ENCODE measurements around the gene ZNF576.
"Not testable (repeated sequence)": the region's sequence is repeated elsewhere in the genome, so short reads cannot be mapped to it uniquely, and the experiment has no call there.

The ZNF576 gene

DNA sequence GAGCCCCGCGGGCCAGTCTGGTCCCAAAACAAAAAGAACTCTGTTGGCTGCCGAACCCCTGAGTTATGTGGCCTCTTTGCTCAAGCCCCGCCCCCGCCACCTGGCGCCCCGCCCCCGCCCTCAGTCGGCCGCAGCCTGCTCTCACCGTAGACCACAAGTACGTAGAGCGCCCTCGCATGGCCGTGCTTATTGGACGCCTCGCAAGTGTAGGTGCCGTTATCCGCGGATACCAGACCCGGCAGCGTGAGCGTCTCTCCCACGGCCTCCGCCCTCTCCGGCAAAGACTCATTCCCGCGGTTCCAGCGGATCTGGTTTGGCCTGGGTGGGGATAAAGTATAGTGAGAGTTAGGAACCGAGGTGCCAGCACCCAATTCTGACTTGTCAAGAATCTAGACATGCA, 28.5 kb downstream of the ZNF576 start:
- Histone ChIP-seq H3K9ac (ENCODE audit: low read depth in 1 of 2, low read length in 2 of 2) (no peak overlapping the region), H3K9me3 (ENCODE audit: control insufficient read depth in 2 of 2, low read length in 2 of 2) (no peaks in the 10 kb centered on the region), H3K4me3 (ENCODE audit: low read length in 2 of 2) (no peak overlapping the region), H3K27ac (ENCODE audit: low read depth in 2 of 2, low read length in 2 of 2) (no peak overlapping the region), H3K36me3 (ENCODE audit: control insufficient read depth in 2 of 2, insufficient read depth in 2 of 2, low read length in 2 of 2) (no peaks in the 10 kb centered on the region), H3K27me3 (ENCODE audit: control insufficient read depth in 2 of 2, insufficient read depth in 2 of 2, low read length in 2 of 2) (no peaks in the 10 kb centered on the region), H3K4me1 (ENCODE audit: control insufficient read depth in 2 of 2, insufficient read depth in 2 of 2, low read length in 2 of 2) (peaks cover 3 to 5% of the 10 kb centered on the region in 2 donors)

DNA sequence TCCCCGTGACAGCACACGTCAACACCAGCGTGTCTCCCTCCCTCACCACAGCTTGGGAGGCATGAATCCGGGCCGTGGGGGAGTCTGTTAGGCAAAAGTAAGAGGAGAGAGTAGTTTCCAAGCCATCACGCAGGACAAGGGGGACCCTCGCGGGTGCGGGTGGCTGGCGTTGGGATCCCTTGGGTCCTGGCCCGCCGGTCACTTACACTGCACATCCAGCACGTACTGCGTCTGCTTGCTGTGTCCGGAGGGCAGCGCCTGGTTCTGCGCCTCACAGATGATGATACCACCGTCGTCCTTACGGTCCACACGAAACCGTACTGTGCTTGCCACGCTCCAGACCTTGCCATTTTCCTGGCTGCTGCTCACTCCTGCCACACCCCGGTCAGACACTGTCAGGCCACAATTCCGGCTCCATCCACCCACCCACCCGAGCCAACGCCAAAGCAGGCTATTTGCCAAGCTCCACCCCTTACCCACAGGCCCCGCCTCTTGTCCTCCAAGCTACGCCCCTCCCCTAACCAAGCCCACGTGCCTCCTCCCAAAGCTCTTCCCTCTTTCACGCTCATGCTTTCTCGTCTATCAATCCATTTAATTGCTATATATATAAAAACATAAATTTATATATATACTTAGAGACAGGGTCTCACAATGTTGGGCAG, 29.7 kb downstream of the ZNF576 start:
- H3K4me3 ChIP-seq (ENCODE audit: low read length in 2 of 2): no peak overlapping the region
- H3K9ac ChIP-seq (ENCODE audit: low read depth in 1 of 2, low read length in 2 of 2): no peak overlapping the region
- H3K4me1 ChIP-seq (ENCODE audit: control insufficient read depth in 2 of 2, insufficient read depth in 2 of 2, low read length in 2 of 2): peaks cover 0 to 3% of the 10 kb centered on the region in 2 donors
- no peaks in the 10 kb centered on the region for H3K36me3 ChIP-seq (ENCODE audit: control insufficient read depth in 2 of 2, insufficient read depth in 2 of 2, low read length in 2 of 2)
- no peak overlapping the region for H3K27ac ChIP-seq (ENCODE audit: low read depth in 2 of 2, low read length in 2 of 2)
- H3K9me3 ChIP-seq (ENCODE audit: control insufficient read depth in 2 of 2, low read length in 2 of 2): no peaks in the 10 kb centered on the region
- H3K27me3 ChIP-seq (ENCODE audit: control insufficient read depth in 2 of 2, insufficient read depth in 2 of 2, low read length in 2 of 2): no peaks in the 10 kb centered on the region

DNA sequence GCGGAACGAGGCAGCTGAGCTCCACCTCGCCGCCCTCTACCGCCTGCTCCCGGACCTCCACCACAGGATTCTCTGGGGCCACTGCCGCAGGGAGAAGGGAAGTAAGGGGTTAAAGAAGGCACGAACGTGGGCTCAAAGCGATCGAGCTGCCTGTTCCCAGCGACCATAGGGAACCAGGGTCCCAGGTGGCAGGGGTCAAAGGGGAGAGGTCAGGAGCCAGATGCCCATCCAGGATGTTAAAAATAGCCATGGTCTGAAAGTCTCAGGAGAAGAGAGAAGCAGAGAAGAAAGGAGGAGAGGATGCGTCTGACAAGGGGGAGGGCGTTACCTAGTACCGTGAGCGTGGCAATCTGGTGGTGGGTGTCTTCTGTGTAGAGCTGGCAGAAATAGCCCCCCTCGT, 30.4 kb downstream of the ZNF576 start:
- Histone ChIP-seq H3K9me3 (ENCODE audit: control insufficient read depth in 2 of 2, low read length in 2 of 2) (no peaks in the 10 kb centered on the region), H3K4me1 (ENCODE audit: control insufficient read depth in 2 of 2, insufficient read depth in 2 of 2, low read length in 2 of 2) (peaks cover 0 to 3% of the 10 kb centered on the region in 2 donors), H3K9ac (ENCODE audit: low read depth in 1 of 2, low read length in 2 of 2) (no peak overlapping the region), H3K27ac (ENCODE audit: low read depth in 2 of 2, low read length in 2 of 2) (no peak overlapping the region), H3K36me3 (ENCODE audit: control insufficient read depth in 2 of 2, insufficient read depth in 2 of 2, low read length in 2 of 2) (no peaks in the 10 kb centered on the region), H3K27me3 (ENCODE audit: control insufficient read depth in 2 of 2, insufficient read depth in 2 of 2, low read length in 2 of 2) (no peaks in the 10 kb centered on the region), H3K4me3 (ENCODE audit: low read length in 2 of 2) (no peak overlapping the region)

DNA sequence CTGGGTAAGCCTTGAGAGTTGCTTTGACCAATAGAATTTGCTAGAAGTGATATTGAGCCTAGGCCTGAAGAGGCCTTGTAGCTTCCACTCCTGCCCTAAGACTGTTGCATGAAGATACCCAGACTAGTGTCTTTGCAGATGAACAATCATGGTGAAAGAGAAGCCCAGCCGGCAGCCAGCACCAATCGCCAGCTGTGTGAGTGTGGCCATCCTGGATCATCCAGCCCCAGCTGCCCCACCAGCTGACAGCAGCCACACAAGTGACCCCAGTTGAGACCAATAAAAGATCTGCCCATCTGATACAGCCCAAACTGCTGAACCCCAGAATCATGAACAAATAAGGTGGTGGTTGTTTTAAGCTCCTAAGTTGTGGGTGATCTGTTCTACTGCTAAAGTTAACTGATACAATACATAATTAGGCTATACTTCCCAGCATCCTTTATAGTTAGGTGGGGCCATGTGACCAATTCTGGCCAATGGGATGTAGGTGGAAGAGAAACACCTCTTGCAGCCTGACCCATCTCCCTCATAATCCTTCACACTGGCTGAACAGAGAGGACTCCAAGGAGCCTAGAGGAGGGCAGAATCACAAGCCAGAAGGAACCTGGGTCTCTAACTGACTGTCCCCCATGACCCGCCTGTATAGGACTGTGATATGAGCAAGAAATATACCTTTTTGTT, 32.4 kb downstream of the ZNF576 start:
- no peak overlapping the region for H3K9ac ChIP-seq (ENCODE audit: low read depth in 1 of 2, low read length in 2 of 2)
- no peaks in the 10 kb centered on the region for H3K9me3 ChIP-seq (ENCODE audit: control insufficient read depth in 2 of 2, low read length in 2 of 2)
- no peaks in the 10 kb centered on the region for H3K36me3 ChIP-seq (ENCODE audit: control insufficient read depth in 2 of 2, insufficient read depth in 2 of 2, low read length in 2 of 2)
- no peaks in the 10 kb centered on the region for H3K27me3 ChIP-seq (ENCODE audit: control insufficient read depth in 2 of 2, insufficient read depth in 2 of 2, low read length in 2 of 2)
- peaks cover 0 to 3% of the 10 kb centered on the region in 2 donors for H3K4me1 ChIP-seq (ENCODE audit: control insufficient read depth in 2 of 2, insufficient read depth in 2 of 2, low read length in 2 of 2)
- no peak overlapping the region for H3K4me3 ChIP-seq (ENCODE audit: low read length in 2 of 2)
- H3K27ac ChIP-seq (ENCODE audit: low read depth in 2 of 2, low read length in 2 of 2): no peak overlapping the region

DNA sequence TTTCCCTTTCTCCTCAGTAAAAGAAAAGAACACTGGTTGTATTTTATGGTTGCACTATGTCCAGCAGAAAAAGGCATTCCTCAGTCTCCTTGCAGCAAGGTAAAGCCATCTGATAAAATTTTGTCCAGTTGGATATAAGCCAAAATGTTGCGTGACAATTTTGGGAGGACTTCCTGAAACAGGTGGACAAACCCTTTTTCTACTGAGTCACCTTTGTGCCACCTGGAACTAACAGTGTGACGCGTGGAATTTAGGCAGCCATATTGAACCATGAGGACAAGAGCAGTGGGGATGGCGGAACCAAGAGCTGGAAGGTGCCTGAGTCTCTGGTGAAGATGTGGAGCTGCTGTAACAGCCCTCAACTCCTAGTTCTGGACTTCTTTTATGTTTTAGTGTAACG, 35.1 kb downstream of the ZNF576 start:
- Histone ChIP-seq H3K9ac (ENCODE audit: low read depth in 1 of 2, low read length in 2 of 2) (no peak overlapping the region), H3K4me1 (ENCODE audit: control insufficient read depth in 2 of 2, insufficient read depth in 2 of 2, low read length in 2 of 2) (no peaks in the 10 kb centered on the region), H3K36me3 (ENCODE audit: control insufficient read depth in 2 of 2, insufficient read depth in 2 of 2, low read length in 2 of 2) (no peaks in the 10 kb centered on the region)

DNA sequence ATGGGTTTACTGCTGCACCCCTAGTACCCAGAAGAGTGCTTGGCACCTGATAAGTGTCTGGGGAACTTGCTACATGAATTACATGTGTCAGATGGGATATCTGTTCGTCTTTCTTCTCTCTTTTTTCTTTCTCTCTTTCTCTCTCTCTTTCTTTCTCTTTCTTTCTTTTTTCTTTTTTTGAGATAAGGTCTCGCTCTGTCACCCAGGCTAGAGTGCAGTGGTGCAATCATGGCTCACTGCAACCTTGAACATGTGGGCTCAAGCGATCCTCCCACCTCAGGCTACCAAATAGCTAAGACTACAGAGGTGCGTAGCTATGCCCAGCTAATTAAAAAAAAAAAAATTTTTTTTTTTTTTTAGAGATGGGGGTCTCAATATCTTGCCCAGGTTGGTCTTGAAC, 37.1 kb downstream of the ZNF576 start:
- Histone ChIP-seq H3K27ac (ENCODE audit: low read depth in 2 of 2, low read length in 2 of 2) (no peak overlapping the region), H3K4me3 (ENCODE audit: low read length in 2 of 2) (no peak overlapping the region)

More for the DNA sequence above, 35.1 kb downstream of the ZNF576 start:
- H3K27me3 ChIP-seq (ENCODE audit: control insufficient read depth in 2 of 2, insufficient read depth in 2 of 2, low read length in 2 of 2): no peaks in the 10 kb centered on the region
- no peaks in the 10 kb centered on the region for H3K9me3 ChIP-seq (ENCODE audit: control insufficient read depth in 2 of 2, low read length in 2 of 2)
- no peak overlapping the region for H3K4me3 ChIP-seq (ENCODE audit: low read length in 2 of 2)
- H3K27ac ChIP-seq (ENCODE audit: low read depth in 2 of 2, low read length in 2 of 2): no peak overlapping the region

DNA sequence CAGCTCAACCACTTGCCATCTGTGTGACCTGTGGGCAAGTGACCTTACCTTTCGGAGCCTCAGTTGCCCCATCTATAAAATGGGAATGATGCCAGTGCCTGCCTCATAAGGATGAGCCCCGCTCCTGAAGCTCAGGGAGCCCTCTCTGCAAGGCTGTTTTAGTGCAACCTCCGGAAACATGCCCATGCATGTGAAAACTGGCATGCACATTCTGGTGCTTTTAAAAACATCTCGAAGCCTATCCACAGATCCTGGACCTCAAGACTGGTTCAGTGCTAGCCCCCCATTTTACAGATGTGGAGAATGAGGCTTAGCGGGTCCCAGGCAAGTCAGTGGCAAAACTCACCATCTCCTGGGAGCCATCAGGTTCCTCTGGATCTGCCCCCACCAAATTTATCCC, 37.7 kb downstream of the ZNF576 start:
- H3K27ac ChIP-seq (ENCODE audit: low read depth in 2 of 2, low read length in 2 of 2): no peak overlapping the region
- H3K9ac ChIP-seq (ENCODE audit: low read depth in 1 of 2, low read length in 2 of 2): no peak overlapping the region
- no peak overlapping the region for H3K4me3 ChIP-seq (ENCODE audit: low read length in 2 of 2)

More for the DNA sequence above, 37.1 kb downstream of the ZNF576 start:
- H3K9ac ChIP-seq (ENCODE audit: low read depth in 1 of 2, low read length in 2 of 2): no peak overlapping the region
- H3K27me3 ChIP-seq (ENCODE audit: control insufficient read depth in 2 of 2, insufficient read depth in 2 of 2, low read length in 2 of 2): peaks cover 3 to 11% of the 10 kb centered on the region in 2 donors
- no peaks in the 10 kb centered on the region for H3K36me3 ChIP-seq (ENCODE audit: control insufficient read depth in 2 of 2, insufficient read depth in 2 of 2, low read length in 2 of 2)
- peaks cover 0 to 2% of the 10 kb centered on the region in 2 donors for H3K4me1 ChIP-seq (ENCODE audit: control insufficient read depth in 2 of 2, insufficient read depth in 2 of 2, low read length in 2 of 2)
- no peaks in the 10 kb centered on the region for H3K9me3 ChIP-seq (ENCODE audit: control insufficient read depth in 2 of 2, low read length in 2 of 2)

DNA sequence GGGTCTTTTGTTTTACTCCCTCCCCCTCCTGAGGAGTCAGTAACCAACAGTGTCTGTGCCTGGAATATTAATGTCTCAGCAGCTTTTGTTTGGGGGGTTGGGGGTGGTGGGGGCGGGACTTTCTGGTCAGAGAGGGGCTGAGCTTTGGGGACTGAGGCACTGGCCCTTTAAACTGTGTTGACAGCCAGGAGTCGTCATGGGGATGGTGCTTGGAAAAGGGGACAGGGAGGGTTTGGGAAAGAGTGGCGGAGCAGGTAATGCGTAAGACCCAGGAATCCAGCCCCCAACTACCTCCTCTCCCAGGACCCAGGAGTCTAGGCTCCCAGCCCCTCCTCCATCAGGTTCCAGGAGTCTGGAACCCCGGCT, 38.1 kb downstream of the ZNF576 start:
- no peak overlapping the region for H3K4me3 ChIP-seq (ENCODE audit: low read length in 2 of 2)
- no peaks in the 10 kb centered on the region for H3K9me3 ChIP-seq (ENCODE audit: control insufficient read depth in 2 of 2, low read length in 2 of 2)
- no peak overlapping the region for H3K27ac ChIP-seq (ENCODE audit: low read depth in 2 of 2, low read length in 2 of 2)
- no peak overlapping the region for H3K9ac ChIP-seq (ENCODE audit: low read depth in 1 of 2, low read length in 2 of 2)
- peaks cover 11 to 19% of the 10 kb centered on the region in 2 donors for H3K27me3 ChIP-seq (ENCODE audit: control insufficient read depth in 2 of 2, insufficient read depth in 2 of 2, low read length in 2 of 2)
- H3K4me1 ChIP-seq (ENCODE audit: control insufficient read depth in 2 of 2, insufficient read depth in 2 of 2, low read length in 2 of 2): peaks cover 4 to 5% of the 10 kb centered on the region in 2 donors
- no peaks in the 10 kb centered on the region for H3K36me3 ChIP-seq (ENCODE audit: control insufficient read depth in 2 of 2, insufficient read depth in 2 of 2, low read length in 2 of 2)

More for the DNA sequence above, 37.7 kb downstream of the ZNF576 start:
- H3K9me3 ChIP-seq (ENCODE audit: control insufficient read depth in 2 of 2, low read length in 2 of 2): no peaks in the 10 kb centered on the region
- peaks cover 1 to 3% of the 10 kb centered on the region in 2 donors for H3K4me1 ChIP-seq (ENCODE audit: control insufficient read depth in 2 of 2, insufficient read depth in 2 of 2, low read length in 2 of 2)
- H3K36me3 ChIP-seq (ENCODE audit: control insufficient read depth in 2 of 2, insufficient read depth in 2 of 2, low read length in 2 of 2): no peaks in the 10 kb centered on the region
- peaks cover 8 to 17% of the 10 kb centered on the region in 2 donors for H3K27me3 ChIP-seq (ENCODE audit: control insufficient read depth in 2 of 2, insufficient read depth in 2 of 2, low read length in 2 of 2)

DNA sequence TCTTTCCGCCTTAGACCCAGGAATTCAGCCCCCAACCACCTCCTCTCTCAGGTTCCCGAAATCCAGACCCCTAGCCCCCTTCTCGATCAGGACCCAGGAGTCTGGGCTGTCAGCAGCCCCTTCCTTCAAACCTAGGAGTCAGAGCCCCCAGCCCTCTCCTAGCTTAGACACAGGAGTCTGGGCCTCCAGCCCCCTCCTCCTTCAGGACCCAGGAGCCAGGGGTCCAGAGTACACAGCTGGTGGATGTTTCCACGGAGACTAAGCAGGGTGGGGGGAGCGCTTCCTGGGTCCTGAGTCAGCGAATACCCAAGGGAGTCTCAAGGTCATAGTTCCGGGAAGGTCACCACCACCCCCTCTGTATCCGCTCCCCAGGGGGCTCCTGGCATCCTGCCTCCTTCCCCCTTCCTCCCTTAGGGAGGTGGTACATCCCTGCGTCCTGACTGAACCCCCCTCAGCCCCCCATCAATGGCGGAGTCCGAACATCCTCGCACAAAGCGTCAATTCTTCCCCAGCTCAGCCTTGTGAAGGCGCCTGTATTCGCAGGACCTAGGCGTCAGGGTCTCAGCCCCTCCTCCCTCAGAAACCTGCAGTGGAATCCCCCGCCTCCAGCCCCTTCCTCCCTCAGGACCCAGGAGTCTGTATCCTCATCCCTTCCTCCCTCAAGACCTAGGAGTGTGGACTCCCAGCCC, 38.6 kb downstream of the ZNF576 start:
- Histone ChIP-seq H3K27ac (ENCODE audit: low read depth in 2 of 2, low read length in 2 of 2) (no peak overlapping the region), H3K27me3 (ENCODE audit: control insufficient read depth in 2 of 2, insufficient read depth in 2 of 2, low read length in 2 of 2) (peaks cover 12 to 19% of the 10 kb centered on the region in 2 donors), H3K4me1 (ENCODE audit: control insufficient read depth in 2 of 2, insufficient read depth in 2 of 2, low read length in 2 of 2) (peaks cover 5 to 7% of the 10 kb centered on the region in 2 donors), H3K9ac (ENCODE audit: low read depth in 1 of 2, low read length in 2 of 2) (peak overlapping the region in 1 of 2 donors; percentile 6), H3K4me3 (ENCODE audit: low read length in 2 of 2) (no peak overlapping the region), H3K36me3 (ENCODE audit: control insufficient read depth in 2 of 2, insufficient read depth in 2 of 2, low read length in 2 of 2) (no peaks in the 10 kb centered on the region), H3K9me3 (ENCODE audit: control insufficient read depth in 2 of 2, low read length in 2 of 2) (no peaks in the 10 kb centered on the region)

DNA sequence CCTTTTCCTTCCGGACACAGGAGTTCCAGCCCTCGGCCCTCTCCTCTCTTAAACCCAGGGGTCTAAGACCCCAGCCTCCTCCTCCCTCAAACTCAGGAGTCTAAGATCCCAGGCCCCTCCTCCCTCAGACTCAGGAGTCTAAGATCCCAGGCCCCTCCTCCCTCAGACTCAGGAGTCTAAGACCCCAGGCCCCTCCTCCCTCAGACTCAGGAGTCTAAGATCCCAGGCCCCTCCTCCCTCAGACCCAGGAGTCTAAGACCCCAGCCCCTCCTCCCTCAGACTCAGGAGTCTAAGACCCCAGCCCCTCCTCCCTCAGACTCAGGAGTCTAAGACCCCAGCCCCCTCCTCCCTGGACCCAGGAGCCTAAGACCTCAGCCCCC, 39.2 kb downstream of the ZNF576 start:
- H3K4me3 ChIP-seq (ENCODE audit: low read length in 2 of 2); H3K9me3 ChIP-seq (ENCODE audit: control insufficient read depth in 2 of 2, low read length in 2 of 2); H3K27ac ChIP-seq (ENCODE audit: low read depth in 2 of 2, low read length in 2 of 2); H3K36me3 ChIP-seq (ENCODE audit: control insufficient read depth in 2 of 2, insufficient read depth in 2 of 2, low read length in 2 of 2): not testable (repeated sequence)
- H3K9ac ChIP-seq (ENCODE audit: low read depth in 1 of 2, low read length in 2 of 2): peak overlapping the region in 1 of 2 donors; percentile 6
- peaks cover 10% of the 10 kb centered on the region in 2 donors for H3K4me1 ChIP-seq (ENCODE audit: control insufficient read depth in 2 of 2, insufficient read depth in 2 of 2, low read length in 2 of 2)
- peaks cover 17 to 23% of the 10 kb centered on the region in 2 donors for H3K27me3 ChIP-seq (ENCODE audit: control insufficient read depth in 2 of 2, insufficient read depth in 2 of 2, low read length in 2 of 2)

All from mucosa of rectum (tissue), 2 donors.